ENCODE measurements around the gene AHDC1.

The AHDC1 gene

GRCh38 chr1:27596261-27596660 is 7.7 kb downstream of the AHDC1 start:
- no peak for FAIRE-seq

GRCh38 chr1:27595597-27595996 is 8.3 kb downstream of the AHDC1 start:
- no peak for FAIRE-seq

DNA sequence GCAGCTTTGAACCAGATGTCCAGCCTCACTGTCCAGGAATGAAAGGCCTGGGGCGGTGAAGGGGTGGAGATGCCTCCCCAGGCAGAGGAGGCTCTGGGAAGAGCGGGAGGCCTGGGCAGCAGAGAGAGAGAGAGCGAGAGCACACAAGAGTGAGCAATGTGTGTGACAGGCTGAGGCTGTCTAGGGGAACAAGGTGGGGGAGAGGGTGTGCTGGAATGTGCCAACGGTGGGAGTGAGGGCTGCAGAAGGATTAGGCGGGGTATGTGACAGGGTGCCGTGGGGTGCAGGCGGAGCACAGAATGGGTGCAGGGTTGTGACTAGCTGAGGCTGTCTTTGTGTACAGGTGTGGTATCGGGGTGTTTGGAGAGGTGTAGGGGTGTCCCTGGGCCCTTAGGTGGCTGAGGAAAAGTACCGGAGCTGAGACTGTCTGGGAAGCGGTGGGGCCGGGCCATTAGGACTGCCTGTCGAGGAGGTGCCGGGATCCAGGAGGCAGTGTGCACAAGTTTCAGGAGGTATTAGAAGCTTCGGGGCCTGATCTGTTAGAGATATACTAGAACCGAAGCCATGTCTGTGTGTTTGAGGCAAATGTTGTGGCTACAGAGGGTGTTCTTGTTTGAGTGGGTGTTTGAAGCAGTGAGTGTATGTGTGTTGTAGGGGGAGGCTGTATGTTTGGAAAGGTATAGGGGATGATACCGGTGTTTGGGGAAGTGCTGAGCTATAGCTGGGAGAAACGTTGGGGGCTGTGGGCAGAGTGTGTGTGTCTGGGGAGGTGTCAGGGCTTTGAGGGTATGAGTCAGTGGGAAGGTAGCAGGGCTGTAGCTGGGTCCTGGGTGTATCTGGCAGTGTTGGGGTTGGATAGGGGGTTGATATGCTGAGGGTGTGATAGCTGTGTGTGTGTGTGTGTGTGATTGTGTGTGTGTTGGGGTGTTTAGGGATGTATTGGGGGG is 9.1 kb downstream of the AHDC1 start:
- no peak for FAIRE-seq

- no peak for FAIRE-seq
Observed at GRCh38 chr1:27593678-27594563, 10.0 kb downstream of the AHDC1 start.

DNA sequence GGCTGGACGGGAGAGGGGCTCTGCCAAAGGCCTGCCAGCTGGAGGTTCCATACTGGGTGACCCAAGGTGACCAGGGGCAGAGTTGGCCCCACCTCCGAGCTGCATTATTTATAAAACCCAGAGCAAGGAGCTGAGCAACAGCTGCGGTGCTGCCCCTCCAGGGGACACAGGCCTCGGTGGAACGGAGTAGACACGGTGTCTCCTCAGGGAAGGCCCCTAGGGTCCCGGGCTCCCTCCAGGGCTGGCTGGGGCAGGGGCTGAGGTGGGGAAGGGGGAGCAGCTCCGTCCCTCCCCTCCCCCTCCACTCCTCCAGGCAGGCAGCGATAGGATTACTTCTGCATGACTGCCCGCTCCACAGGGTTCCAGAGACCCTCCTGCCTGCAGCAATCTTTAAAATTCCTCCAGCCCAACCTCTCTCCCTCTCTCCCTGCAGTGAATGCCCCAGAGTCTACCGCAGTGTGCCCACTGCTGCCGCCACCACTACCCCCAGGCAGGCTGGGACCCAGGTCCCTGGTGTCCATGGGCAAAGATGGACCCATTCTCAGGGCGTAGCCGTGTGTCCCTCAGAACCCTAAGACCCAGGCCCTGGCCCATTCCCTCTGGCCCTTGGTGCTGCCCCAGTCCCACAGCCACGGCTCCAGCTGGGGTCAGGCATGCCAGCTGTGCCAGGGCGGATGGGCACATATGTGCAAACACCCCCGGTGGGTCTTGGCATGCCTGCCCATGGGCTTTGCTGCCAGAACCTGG is 10.8 kb downstream of the AHDC1 start:
- FAIRE-seq, result no peak

DNA sequence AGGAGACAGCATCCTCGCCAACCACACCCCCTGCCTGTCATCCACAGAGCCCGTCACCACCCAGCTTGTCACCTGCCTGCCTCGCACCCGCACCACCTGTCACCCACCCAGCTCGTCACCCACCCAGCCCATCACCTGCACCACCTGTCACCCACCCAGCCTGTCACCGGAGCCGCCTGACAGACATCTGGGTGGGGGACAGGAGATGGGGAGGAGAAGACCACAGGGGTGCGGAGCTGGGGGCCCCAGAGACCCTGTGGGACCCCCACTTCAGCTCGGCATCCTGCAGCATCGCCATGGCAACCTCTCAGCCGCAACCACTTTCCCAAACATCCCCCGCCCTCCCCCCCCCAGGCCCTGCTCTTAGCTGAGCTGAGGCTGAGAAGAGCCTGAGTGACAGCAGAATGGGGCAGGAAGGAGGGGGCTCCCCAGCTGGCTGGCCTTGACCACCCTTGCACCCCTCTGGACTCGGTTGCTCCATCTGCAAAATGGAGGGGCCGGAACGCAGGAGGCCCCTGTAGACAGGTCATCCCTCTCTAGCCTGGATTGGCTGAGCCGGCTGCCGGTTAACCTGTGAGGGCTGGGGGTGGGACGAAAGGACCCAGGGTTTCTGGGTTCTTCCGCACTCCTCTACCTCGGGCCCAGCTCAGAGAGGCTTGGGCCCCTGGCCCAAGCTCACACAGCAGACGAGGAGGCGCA is 11.6 kb downstream of the AHDC1 start:
- no peak for FAIRE-seq

DNA sequence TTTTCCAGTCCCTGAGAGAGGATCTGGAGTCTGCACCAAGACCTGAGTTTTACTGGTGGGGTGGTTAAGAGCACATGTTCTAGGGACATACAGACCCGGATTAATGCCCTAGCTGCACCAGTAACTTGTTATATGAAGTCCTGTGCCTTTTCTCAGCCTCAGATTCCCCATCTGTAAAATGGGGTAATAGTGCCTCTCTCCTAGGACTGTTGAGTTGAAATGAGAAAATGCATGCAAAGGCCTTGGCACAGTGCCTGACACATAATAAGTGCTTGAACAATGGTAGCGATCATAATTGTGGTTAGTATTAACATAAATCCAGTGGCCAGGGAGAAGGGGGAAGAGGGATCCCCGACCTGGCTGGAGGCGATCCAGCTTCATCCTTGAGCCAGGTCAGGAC is 12.3 kb downstream of the AHDC1 start:
- no peak for FAIRE-seq

DNA sequence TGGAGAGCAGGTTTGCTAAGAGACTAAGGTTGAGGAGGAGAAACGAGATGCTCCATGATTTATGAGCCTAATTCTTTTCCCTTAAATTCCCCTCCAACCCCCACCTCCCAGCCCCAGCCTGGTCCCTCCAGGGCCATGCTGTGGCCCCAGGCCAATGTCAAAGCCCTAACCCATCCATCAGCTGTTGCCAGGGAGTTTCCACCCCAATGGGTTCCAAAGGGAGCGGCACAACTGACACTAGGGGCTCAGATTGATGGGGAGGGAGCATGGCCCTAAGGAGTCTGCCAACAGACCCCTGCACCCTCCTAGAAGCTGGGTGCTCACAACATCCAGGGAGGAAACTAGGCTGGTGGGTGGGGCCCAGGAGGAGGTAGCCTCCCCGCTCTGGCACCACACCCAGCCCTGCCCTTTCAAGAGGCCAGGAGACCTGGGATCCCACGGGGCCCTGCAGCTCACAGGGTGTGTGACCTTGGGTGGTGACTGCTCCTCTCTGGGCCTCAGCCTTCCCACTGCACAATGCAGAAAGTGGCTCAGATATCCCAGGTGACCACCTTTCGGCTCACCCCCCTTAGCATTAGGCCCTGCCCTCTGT is 12.9 kb downstream of the AHDC1 start:
- FAIRE-seq, result no peak

GRCh38 chr1:27589841-27590426 is 14.0 kb downstream of the AHDC1 start:
- no peak for FAIRE-seq

- no peak for FAIRE-seq
Observed at GRCh38 chr1:27589441-27589840, 14.5 kb downstream of the AHDC1 start.

DNA sequence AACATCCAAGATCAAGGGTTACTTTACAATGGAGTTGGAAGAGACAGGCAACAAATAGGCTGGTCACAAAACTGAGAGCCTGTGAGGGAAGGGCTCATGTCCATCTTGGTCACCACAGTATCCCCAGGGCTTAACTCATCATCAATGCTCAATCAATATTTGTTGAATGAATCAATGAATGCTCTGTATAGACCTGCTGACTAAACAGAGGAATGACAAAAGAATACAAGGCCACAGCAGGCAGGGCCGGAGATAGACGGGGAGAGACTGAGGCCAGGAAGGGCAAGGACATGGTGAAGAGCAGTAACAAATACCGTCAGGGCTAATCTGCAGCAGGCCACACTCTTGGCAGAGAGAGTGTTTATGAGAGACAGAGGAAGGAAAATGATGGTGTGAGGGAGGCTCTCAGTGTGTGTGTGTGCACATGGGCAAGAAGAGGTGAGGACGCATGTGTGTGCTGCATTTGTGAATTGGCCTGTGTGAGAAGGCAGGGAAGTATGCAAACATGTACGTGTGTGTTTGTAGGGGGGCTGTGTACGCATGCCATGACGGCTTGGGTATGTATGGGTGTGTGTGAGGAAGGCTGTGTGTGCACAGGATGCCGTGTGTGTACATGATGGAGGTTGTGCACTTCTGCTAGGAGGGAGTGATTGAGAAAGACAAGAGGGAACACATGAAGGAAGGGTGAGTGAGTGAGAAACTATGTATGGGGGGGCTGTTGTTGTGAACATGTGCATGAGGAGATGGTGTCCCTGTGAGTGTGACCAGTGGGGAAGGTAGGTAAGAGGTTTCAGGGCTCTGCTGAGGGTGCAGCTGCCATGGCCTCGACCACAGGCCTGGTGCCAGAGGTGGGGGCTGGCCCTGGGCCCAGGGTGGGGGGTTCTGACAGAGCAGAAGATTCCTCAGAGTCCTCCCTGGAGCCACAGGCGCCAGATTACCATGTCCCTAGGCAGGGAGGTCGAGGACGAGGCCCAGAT is 15.4 kb downstream of the AHDC1 start:
- FAIRE-seq, result no peak

GRCh38 chr1:27585684-27586083 is 18.3 kb downstream of the AHDC1 start:
- FAIRE-seq, result no peak

GRCh38 chr1:27584453-27584852 is 19.5 kb downstream of the AHDC1 start:
- no peak for FAIRE-seq

- no peak for FAIRE-seq
Observed at GRCh38 chr1:27583479-27583878, 20.5 kb downstream of the AHDC1 start.

- FAIRE-seq, result no peak
Observed at GRCh38 chr1:27581823-27582243, 22.1 kb downstream of the AHDC1 start.

- no peak for FAIRE-seq
Observed at GRCh38 chr1:27577504-27578188, 26.3 kb downstream of the AHDC1 start.

DNA sequence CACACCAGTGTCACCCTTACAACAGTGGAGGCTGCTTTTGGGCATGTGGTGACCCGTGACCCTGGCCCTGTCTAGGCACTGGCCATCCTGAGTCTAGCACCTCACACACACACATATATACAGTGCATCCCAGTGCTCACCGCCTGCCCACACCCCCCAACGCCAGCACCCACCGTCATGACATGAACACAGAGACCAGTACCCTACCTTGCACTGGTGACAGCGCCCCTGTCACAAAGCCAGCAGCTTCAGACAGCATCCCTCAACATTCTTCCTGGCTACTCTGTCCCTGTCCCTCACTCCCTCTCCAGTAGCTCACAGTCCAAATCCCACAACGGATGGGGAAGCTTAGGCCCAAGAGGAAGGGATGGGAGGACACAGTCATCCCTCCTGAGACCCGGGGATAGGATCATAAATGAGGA is 27.1 kb downstream of the AHDC1 start:
- FAIRE-seq, result no peak

GRCh38 chr1:27575840-27576331 is 28.1 kb downstream of the AHDC1 start:
- no peak for FAIRE-seq

Data from TTC549 (cell line).